ENCODE data around the gene ASB6.

DNA sequence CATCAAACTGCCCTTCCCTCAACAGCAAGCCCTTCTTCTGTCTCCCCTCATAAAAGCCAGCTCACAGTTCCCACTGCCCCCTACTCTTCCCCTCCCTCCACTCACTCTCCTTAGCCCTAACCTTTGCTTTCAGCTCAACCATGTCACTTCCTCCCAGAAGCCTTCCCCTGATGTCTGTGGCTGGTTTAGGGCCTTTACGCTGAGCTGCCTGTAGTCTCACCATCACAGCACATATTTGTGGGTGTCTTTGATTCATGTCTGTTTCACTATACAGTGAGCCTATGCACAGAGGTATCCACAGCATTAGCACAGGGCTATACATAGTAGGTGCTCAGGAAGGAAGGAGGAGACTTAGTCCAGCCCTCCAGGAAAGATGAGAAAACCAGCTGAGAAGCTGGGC lies 55.7 kb downstream of the ASB6 start:
- TF ChIP-seq SUZ12 (IDR thresholded peaks at IDR 0.05) (no peak), ZNF384 (IDR thresholded peaks at IDR 0.05) (no peak), FOXA1 (IDR thresholded peaks at IDR 0.05) (no peak), NFRKB (IDR thresholded peaks at IDR 0.05) (no peak), SP1 (IDR thresholded peaks at IDR 0.05) (no peak)
